ENCODE results near the gene A3GALT2.

A3GALT2 gene

GRCh38 chr1:33298623-33299277 is 22.1 kb downstream of the A3GALT2 start:
- peak; percentile 49 for DNase-seq (ENCODE audit: low spot score)
- Histone ChIP-seq H3K4me3 (ENCODE audit: severe bottlenecking) (no peak overlapping the region), H3K4me1 (ENCODE audit: insufficient read depth, poor library complexity, severe bottlenecking) (no peaks in the 10 kb centered on the region), H3K27ac (ENCODE audit: poor library complexity, severe bottlenecking) (no peak overlapping the region), H3K27me3 (ENCODE audit: insufficient read depth, poor library complexity, severe bottlenecking) (no peaks in the 10 kb centered on the region), H3K36me3 (ENCODE audit: low read depth) (peaks cover 19% of the 10 kb centered on the region), H3K9me3 (ENCODE audit: severe bottlenecking) (no peaks in the 10 kb centered on the region)
- TF ChIP-seq CTCF (IDR thresholded peaks at IDR 0.05; ENCODE audit: poor library complexity, severe bottlenecking) = peak; percentile 83
- peak; percentile 69 for ATAC-seq (ENCODE audit: low read depth)

- Histone ChIP-seq H3K4me3 (ENCODE audit: severe bottlenecking) (no peak overlapping the region), H3K9me3 (ENCODE audit: severe bottlenecking) (no peaks in the 10 kb centered on the region), H3K27me3 (ENCODE audit: insufficient read depth, poor library complexity, severe bottlenecking) (no peaks in the 10 kb centered on the region), H3K27ac (ENCODE audit: poor library complexity, severe bottlenecking) (no peak overlapping the region), H3K4me1 (ENCODE audit: insufficient read depth, poor library complexity, severe bottlenecking) (no peaks in the 10 kb centered on the region), H3K36me3 (ENCODE audit: low read depth) (peaks cover 19% of the 10 kb centered on the region)
- DNase-seq (ENCODE audit: low spot score) = peak; percentile 27
- ATAC-seq (ENCODE audit: low read depth) = peak; percentile 30
- no peak for TF ChIP-seq CTCF (IDR thresholded peaks at IDR 0.05; ENCODE audit: poor library complexity, severe bottlenecking)
Measured at GRCh38 chr1:33297911-33298622, 22.8 kb downstream of the A3GALT2 start.

GRCh38 chr1:33296824-33297223 is 24.1 kb downstream of the A3GALT2 start:
- DNase-seq (ENCODE audit: low spot score) (peak; percentile 12), ATAC-seq (ENCODE audit: low read depth) (no peak)
- Histone ChIP-seq H3K27ac (ENCODE audit: poor library complexity, severe bottlenecking) (no peak overlapping the region), H3K4me3 (ENCODE audit: severe bottlenecking) (no peak overlapping the region), H3K9me3 (ENCODE audit: severe bottlenecking) (no peaks in the 10 kb centered on the region), H3K4me1 (ENCODE audit: insufficient read depth, poor library complexity, severe bottlenecking) (no peaks in the 10 kb centered on the region), H3K36me3 (ENCODE audit: low read depth) (peaks cover 19% of the 10 kb centered on the region), H3K27me3 (ENCODE audit: insufficient read depth, poor library complexity, severe bottlenecking) (no peaks in the 10 kb centered on the region)
- TF ChIP-seq CTCF (IDR thresholded peaks at IDR 0.05; ENCODE audit: poor library complexity, severe bottlenecking) = no peak

- DNase-seq (ENCODE audit: low spot score) = peak; percentile 24
- Histone ChIP-seq H3K4me3 (ENCODE audit: severe bottlenecking) (no peak overlapping the region), H3K36me3 (ENCODE audit: low read depth) (peaks cover 19% of the 10 kb centered on the region), H3K4me1 (ENCODE audit: insufficient read depth, poor library complexity, severe bottlenecking) (no peaks in the 10 kb centered on the region), H3K27ac (ENCODE audit: poor library complexity, severe bottlenecking) (no peak overlapping the region), H3K9me3 (ENCODE audit: severe bottlenecking) (no peaks in the 10 kb centered on the region), H3K27me3 (ENCODE audit: insufficient read depth, poor library complexity, severe bottlenecking) (no peaks in the 10 kb centered on the region)
- ATAC-seq (ENCODE audit: low read depth) = no peak
- no peak for TF ChIP-seq CTCF (IDR thresholded peaks at IDR 0.05; ENCODE audit: poor library complexity, severe bottlenecking)
Measured at GRCh38 chr1:33296082-33296458, 24.8 kb downstream of the A3GALT2 start.

Measured in RWPE2 (cell line).